Measurements from ENCODE around the gene TRIP4. TPM values are rescaled to one million over a fixed set of nuclear protein-coding genes. Genes with fewer than 3 reads are reported as not detected.
"Not testable (repeated sequence)": the region's sequence is repeated elsewhere in the genome, so short reads cannot be mapped to it uniquely, and the experiment has no call there.

TRIP4 gene
- total RNA-seq, 1 experiment from 2014 or later: 8.3 TPM

DNA sequence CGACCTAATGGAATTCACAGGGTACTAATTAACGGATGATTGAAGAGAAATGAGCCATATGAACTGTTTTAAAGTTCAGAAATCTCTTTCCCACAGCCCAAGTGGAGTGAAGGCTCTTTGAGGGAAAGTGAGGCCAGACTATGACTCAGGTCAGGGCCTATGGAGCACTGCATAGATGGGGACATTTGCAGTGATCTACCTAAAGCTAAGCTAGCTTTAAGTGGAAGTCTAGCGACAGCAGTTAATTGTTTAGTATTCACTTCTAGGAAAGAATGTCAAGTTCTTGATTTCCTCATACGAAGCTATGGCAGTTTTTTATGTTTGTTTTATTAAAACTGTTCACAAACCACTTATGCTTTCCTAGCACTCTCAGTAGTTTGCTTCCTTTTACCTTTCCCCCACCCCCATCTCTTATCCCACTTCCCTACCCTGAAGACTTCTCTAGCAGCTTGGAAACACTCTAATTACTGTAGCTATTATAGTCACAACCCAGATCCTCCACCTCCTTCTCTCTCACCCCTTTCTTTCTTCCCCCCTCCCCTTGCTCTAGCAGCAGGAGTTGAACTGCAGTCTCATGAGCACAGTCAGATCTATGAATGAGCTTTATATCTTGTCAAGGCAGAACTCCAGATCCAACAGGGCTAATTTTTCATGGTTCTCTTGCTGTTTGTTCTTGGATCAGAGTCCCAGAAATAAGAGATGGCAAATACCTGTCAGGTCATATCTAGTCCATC lies 78.9 kb downstream of the TRIP4 start:
- Histone ChIP-seq H3K4me3 (ENCODE audit: insufficient read depth, low read depth, low read length) (no peak overlapping the region), H3K36me3 (replicated peaks; ENCODE audit: control insufficient read depth, insufficient read depth, low read length) (no peaks in the 10 kb centered on the region; the same call in 1 of the 2 replicates), H3K27me3 (ENCODE audit: control insufficient read depth, insufficient read depth, low read length) (no peaks in the 10 kb centered on the region)
- DNase-seq: peak; percentile 22

DNA sequence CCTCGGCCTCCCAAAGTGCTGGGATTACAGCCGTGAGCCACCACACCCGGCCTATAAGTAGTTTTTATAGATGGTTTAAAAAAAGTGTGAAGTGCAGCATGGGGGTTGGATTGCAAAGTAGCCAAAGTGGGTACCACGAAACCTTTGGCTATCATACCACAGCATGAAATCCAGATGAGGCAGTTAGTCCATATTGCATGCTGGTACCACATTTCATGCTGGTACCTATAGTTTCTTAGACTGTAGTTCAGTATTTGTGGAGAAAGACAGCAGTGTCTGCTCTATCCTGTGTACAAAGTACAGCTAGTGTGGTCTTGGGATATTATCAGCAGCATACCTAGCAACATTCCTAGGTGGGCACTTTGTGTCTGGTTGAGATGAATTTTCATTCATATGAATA lies 84.5 kb downstream of the TRIP4 start:
- DNase-seq: no peak
- Histone ChIP-seq H3K36me3 (replicated peaks; ENCODE audit: control insufficient read depth, insufficient read depth, low read length) (no peaks in the 10 kb centered on the region), H3K27me3 (ENCODE audit: control insufficient read depth, insufficient read depth, low read length) (no peaks in the 10 kb centered on the region), H3K4me3 (ENCODE audit: insufficient read depth, low read depth, low read length) (no peak overlapping the region)

DNA sequence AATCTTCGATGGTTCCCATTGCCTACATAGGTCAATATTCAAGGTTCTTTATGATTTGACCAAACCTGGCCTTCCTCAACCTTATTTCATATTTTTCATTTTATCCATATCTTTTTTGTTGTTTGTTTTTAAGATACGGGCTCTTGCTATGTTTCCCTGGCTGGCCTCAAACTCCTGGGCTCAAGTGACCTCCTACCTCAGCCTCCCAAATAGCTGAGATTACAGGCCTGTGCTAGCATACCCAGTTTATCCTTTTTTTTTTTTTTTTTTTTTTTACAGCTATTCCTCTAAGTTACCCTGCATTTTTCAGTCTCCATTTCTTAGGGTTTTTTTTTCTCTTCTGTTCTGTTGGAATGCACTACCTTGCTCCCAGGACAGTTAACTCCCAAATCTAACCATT lies 87.2 kb downstream of the TRIP4 start:
- H3K4me3 ChIP-seq (ENCODE audit: insufficient read depth, low read depth, low read length): no peak overlapping the region
- DNase-seq: no peak
- no peaks in the 10 kb centered on the region for H3K36me3 ChIP-seq (replicated peaks; ENCODE audit: control insufficient read depth, insufficient read depth, low read length)
- no peaks in the 10 kb centered on the region for H3K27me3 ChIP-seq (ENCODE audit: control insufficient read depth, insufficient read depth, low read length)

DNA sequence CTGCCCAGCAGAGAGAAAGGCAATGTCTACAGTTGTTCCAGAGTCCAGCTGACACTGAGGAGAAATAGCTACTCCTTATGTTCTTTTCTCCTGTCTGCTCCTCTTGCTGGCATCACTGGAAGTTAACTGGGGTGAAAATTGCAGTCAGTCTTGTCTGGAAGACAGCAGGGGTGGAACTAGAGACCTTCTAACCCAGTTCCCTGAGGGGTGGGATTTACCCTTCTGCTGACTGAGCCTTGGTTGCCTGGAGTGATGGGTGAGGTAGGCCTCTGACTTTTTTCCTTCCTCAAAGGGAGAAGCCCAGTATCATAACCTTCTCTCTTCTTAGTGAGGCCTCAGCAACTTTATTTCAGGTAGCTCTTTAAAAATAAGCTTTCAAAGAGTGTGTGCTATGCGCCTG lies 88.9 kb downstream of the TRIP4 start:
- no peaks in the 10 kb centered on the region for H3K27me3 ChIP-seq (ENCODE audit: control insufficient read depth, insufficient read depth, low read length)
- DNase-seq: no peak
- no peak overlapping the region for H3K4me3 ChIP-seq (ENCODE audit: insufficient read depth, low read depth, low read length)
- no peaks in the 10 kb centered on the region for H3K36me3 ChIP-seq (replicated peaks; ENCODE audit: control insufficient read depth, insufficient read depth, low read length)

DNA sequence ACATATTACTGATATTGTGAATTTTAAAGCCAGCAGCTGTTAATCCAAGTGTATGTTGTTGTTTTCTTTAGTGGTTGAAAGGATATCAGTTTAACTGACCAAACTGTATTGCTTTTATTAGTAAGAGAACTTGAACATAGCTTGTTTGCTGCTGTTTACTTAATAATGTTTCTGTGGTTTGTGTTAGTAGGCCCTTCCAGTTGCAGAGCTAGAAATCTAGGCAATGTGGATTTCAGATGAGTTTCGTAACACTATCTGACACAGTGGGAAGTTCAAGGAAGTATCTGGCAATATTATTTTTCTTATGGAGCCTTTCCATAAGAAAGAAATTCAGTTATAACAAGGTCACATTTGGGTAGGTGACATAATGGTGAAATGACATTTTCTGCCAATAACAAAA lies 91.2 kb downstream of the TRIP4 start:
- Histone ChIP-seq H3K27me3 (ENCODE audit: control insufficient read depth, insufficient read depth, low read length) (no peaks in the 10 kb centered on the region), H3K36me3 (replicated peaks; ENCODE audit: control insufficient read depth, insufficient read depth, low read length) (no peaks in the 10 kb centered on the region), H3K4me3 (ENCODE audit: insufficient read depth, low read depth, low read length) (no peak overlapping the region)
- no peak for DNase-seq

DNA sequence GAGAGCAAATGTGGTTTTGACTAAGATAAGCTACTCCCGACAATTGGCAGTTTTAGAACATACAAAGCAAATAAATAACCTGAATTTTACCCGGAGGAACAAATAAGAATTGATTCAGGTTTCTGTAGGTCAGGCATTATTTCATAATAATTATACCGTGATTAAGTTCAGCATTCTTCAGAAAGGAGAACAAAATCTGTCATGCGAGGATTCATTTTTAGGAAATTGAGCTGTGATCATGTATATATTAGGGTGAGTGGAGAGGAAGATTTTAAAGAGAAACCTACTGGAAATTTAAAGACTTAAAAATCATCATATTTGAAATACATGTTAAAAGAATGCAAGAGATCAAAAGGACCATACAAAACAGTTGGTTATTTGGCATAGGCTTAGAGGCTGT lies 93.3 kb downstream of the TRIP4 start:
- Histone ChIP-seq H3K27me3 (ENCODE audit: control insufficient read depth, insufficient read depth, low read length) (no peaks in the 10 kb centered on the region), H3K4me3 (ENCODE audit: insufficient read depth, low read depth, low read length) (no peak overlapping the region), H3K36me3 (replicated peaks; ENCODE audit: control insufficient read depth, insufficient read depth, low read length) (no peaks in the 10 kb centered on the region)
- no peak for DNase-seq

DNA sequence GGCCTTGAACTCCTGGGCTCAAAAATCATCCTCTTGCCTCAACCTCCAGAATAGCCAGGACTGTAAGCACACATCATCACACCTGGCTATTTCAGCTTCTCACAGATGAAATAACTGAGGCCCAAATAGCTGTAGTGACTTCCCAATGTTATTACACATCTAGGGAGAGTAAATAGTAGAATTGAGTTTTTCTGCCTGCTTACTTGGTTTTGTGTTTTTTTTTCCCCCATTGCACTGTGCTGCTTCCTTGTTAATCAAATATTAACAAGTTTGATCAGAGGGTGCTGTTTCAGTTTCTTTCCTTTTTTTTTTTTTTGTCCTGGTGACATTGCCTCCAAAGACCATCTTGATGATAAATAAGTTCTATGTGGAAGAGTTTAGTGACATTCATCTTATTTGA lies 96.1 kb downstream of the TRIP4 start:
- Histone ChIP-seq H3K4me3 (ENCODE audit: insufficient read depth, low read depth, low read length) (no peak overlapping the region), H3K27me3 (ENCODE audit: control insufficient read depth, insufficient read depth, low read length) (no peaks in the 10 kb centered on the region), H3K36me3 (replicated peaks; ENCODE audit: control insufficient read depth, insufficient read depth, low read length) (no peaks in the 10 kb centered on the region)
- no peak for DNase-seq

DNA sequence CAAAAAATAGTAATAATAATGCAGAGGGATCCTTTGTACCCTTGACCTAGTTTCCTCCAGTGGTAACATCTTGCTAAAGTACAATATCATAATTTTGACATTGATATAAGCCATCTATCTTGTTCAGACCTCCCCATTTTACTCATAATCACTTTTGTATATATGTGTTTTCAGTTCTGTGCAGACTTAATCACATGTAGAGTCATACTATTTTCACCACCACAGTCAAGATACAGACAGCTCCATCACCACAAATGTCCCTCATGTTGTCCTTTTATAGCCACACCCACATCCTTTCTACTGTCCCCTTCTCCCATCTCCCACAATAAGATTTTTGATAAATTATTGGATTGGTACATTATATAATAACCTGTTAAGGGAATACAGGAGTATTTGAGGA lies 98.2 kb downstream of the TRIP4 start:
- Histone ChIP-seq H3K36me3 (replicated peaks; ENCODE audit: control insufficient read depth, insufficient read depth, low read length) (no peaks in the 10 kb centered on the region), H3K4me3 (ENCODE audit: insufficient read depth, low read depth, low read length) (no peak overlapping the region), H3K27me3 (ENCODE audit: control insufficient read depth, insufficient read depth, low read length) (no peaks in the 10 kb centered on the region)
- DNase-seq: no peak

DNA sequence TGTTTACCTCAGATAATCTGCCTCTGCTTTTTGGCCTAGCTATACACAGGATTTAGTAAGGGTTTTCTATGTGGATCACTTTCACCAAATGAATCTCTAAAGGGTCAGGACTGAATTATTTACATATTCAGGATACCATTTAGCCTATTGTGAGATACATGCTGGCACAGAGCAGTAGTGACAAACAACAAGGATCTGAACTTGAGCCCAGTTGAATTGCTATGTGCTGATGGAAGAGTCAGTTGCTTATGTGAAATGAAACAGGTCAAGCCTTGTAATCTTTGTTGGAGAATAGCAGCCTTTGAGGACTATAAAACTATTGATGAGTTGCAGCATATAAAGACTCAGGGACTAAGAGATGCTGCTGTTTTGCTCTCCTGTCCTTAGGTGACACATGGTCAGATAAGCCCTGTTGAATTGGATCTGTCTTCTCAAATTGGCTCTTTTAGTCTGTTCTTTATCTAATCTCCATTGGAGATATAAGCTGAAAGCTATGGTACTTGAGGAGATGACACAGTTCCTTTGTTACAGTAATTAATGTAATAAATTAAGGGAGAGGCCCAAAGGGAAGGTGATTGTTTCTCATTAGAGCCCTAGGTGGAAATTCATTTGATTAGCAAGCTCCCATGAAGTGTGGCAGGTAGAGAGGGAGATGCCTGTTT lies 103.1 kb downstream of the TRIP4 start:
- H3K27me3 ChIP-seq (ENCODE audit: control insufficient read depth, insufficient read depth, low read length): no peaks in the 10 kb centered on the region
- DNase-seq: no peak
- no peak overlapping the region for H3K4me3 ChIP-seq (ENCODE audit: insufficient read depth, low read depth, low read length)
- H3K36me3 ChIP-seq (replicated peaks; ENCODE audit: control insufficient read depth, insufficient read depth, low read length): no peaks in the 10 kb centered on the region

DNA sequence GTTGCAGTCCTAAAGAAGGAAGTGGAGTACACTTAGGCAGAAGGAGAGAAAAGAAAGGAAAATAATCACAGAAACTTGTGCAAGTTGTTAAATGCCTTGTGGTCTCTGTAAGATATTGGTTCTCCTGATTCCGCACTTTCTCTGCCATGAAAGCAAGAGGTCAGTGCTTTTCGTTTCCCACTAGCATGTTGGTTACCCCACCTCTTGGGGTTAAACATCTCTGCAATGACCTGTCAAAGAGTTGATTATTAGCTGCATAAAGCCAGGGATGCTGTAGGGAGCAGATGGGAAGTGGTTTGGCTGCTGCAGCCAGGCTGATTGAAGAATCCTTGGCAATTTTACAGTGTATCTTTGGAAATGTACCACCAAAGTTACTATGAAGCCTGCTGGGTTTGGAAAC lies 106.0 kb downstream of the TRIP4 start:
- Histone ChIP-seq H3K36me3 (replicated peaks; ENCODE audit: control insufficient read depth, insufficient read depth, low read length) (no peaks in the 10 kb centered on the region), H3K27me3 (ENCODE audit: control insufficient read depth, insufficient read depth, low read length) (no peaks in the 10 kb centered on the region), H3K4me3 (ENCODE audit: insufficient read depth, low read depth, low read length) (no peak overlapping the region)
- DNase-seq: no peak

DNA sequence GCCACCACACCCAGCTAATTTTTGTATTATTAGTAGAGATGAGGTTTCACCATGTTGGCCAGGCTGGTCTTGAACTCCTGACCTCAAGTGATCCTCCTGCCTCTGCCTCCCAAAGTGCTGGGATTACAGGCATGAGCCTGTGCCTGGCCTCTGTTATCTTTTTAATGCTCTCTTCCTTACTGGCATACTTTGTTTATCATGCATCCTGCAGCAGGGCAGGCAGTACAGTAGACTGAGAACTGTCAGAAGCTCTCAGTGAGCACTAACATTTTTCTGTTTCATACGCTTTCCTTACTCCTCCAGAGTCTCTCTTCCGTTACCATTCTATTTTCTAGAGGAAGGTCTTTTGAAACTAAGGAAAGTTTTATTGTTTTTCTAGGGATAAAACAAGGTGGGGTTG lies 108.3 kb downstream of the TRIP4 start:
- not testable (repeated sequence) for H3K27me3 ChIP-seq (ENCODE audit: control insufficient read depth, insufficient read depth, low read length); DNase-seq; H3K4me3 ChIP-seq (ENCODE audit: insufficient read depth, low read depth, low read length)
- peaks cover 12% of the 10 kb centered on the region for H3K36me3 ChIP-seq (replicated peaks; ENCODE audit: control insufficient read depth, insufficient read depth, low read length)

DNA sequence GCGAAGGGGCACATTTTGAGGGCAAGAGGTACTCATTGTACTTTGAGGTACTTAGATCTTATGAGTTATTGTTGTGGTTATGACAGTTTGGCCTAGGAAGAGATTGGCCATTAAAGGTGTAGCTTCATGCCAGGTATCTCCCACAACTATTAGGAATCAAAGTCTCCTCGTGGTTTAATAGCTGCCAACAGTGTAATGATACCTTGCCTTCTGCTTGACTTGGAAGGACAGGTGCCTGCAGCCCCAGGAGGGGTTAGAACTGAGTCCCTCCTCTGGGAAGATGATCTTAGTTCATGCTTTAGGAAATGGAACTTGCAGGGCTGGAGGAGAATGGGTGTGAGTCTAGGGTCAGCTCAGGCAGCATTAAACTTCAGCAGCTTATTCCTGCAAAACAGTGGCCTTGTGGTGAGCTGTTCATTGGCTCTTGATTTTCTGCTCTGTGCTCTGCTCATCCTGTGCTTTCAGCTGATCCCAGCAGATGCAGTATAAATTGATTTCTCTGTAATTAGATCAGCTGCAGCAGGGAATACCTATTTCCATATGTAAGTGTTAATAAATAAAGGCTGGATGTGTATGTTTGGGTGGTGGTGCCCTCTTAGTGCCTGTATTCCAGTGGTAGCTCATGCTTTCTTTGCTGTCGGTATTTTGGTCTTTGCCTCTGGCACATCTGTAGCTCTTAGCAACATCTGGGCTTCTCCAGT lies 113.2 kb downstream of the TRIP4 start:
- Histone ChIP-seq H3K36me3 (replicated peaks; ENCODE audit: control insufficient read depth, insufficient read depth, low read length) (peaks cover 12% of the 10 kb centered on the region), H3K27me3 (ENCODE audit: control insufficient read depth, insufficient read depth, low read length) (no peaks in the 10 kb centered on the region), H3K4me3 (ENCODE audit: insufficient read depth, low read depth, low read length) (no peak overlapping the region)
- DNase-seq: no peak

DNA sequence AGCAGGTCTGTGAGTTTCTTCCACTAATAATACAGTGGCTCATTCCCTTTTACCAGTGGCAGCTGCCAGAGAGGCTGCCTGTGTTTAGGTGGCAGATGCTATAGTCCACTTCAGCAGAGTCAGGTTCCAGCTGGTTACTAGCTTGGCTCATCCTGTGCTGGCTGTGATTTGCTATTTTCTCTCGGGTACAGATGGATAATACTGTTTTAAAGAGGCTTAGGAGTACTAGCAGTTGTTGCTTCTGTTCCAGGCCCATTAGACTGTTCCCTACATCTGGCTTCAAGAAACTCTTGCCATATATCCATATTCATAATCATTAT lies 113.7 kb downstream of the TRIP4 start:
- Histone ChIP-seq H3K36me3 (replicated peaks; ENCODE audit: control insufficient read depth, insufficient read depth, low read length) (peaks cover 12% of the 10 kb centered on the region), H3K4me3 (ENCODE audit: insufficient read depth, low read depth, low read length) (no peak overlapping the region), H3K27me3 (ENCODE audit: control insufficient read depth, insufficient read depth, low read length) (no peaks in the 10 kb centered on the region)
- DNase-seq: no peak

DNA sequence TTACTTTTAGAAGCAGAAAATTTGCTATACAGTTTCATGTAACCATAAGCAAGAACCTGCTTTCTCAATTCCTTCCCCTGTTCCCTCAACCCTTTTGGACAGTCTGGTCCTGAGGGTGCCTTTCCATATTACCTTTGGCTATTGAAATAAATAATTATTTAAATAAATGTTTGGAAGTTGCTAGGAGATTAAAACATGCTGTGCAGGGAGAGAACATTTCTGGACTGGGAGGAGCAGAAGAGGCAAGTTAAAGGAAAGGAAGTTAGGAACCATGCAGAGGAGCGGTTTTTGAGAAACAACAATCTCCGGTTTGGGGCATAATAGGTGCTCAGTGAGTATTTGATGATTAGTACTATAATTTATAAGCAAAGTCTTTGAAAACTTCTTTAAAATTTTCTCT lies 114.5 kb downstream of the TRIP4 start:
- Histone ChIP-seq H3K36me3 (replicated peaks; ENCODE audit: control insufficient read depth, insufficient read depth, low read length) (peaks cover 12% of the 10 kb centered on the region), H3K27me3 (ENCODE audit: control insufficient read depth, insufficient read depth, low read length) (no peaks in the 10 kb centered on the region)

DNA sequence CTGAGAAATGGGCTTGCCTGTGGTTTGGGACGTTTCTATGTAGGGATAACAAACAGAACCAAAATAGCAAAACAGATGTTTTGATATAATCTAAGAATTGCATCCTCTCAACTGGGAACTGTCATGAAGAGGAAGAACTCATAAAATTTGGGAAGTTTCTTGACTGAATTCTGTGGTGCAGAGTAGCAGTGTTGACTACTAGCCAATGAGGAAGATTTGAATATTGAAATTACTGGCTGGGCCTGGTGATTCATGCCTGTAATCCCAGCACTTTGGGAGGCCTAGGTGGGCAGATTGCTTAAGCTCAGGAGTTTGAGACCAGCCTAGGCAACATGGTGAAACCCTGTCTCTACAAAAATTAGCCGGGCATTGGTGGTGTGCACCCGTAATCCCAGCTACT lies 114.9 kb downstream of the TRIP4 start:
- Histone ChIP-seq H3K4me3 (ENCODE audit: insufficient read depth, low read depth, low read length) (no peak overlapping the region), H3K36me3 (replicated peaks; ENCODE audit: control insufficient read depth, insufficient read depth, low read length) (peaks cover 12% of the 10 kb centered on the region), H3K27me3 (ENCODE audit: control insufficient read depth, insufficient read depth, low read length) (no peaks in the 10 kb centered on the region)
- no peak for DNase-seq

More for the DNA sequence above, 114.5 kb downstream of the TRIP4 start:
- H3K4me3 ChIP-seq (ENCODE audit: insufficient read depth, low read depth, low read length): no peak overlapping the region
- no peak for DNase-seq
